KOPT-K1 (cell line): ENCODE measurements around the gene SYT8.
"Not testable (repeated sequence)": the region's sequence is repeated elsewhere in the genome, so short reads cannot be mapped to it uniquely, and the experiment has no call there.

Experiments
- H3K27ac ChIP-seq: fragments of 200-600 bp; sonication (generic); 2 replicates; pipeline ENCODE4 v1.5.1; 2016; ENCODE audit warnings: antibody characterized with exemption, mild to moderate bottlenecking, low read depth, low read length; ENCODE audit not compliant: poor library complexity, severe bottlenecking
- H3K36me3 ChIP-seq: fragments of 200-600 bp; sonication (generic); 2 replicates; pipeline ENCODE4 v1.5.1; 2017; ENCODE audit warnings: antibody characterized with exemption, mild to moderate bottlenecking, low read length, moderate library complexity; ENCODE audit not compliant: insufficient read depth
- H3K9me3 ChIP-seq: fragments of 200-600 bp; sonication (generic); 2 replicates; pipeline ENCODE4 v1.5.1; 2017; ENCODE audit warnings: antibody characterized with exemption, low read length, mild to moderate bottlenecking; ENCODE audit not compliant: insufficient read depth, poor library complexity, severe bottlenecking

The SYT8 gene

DNA sequence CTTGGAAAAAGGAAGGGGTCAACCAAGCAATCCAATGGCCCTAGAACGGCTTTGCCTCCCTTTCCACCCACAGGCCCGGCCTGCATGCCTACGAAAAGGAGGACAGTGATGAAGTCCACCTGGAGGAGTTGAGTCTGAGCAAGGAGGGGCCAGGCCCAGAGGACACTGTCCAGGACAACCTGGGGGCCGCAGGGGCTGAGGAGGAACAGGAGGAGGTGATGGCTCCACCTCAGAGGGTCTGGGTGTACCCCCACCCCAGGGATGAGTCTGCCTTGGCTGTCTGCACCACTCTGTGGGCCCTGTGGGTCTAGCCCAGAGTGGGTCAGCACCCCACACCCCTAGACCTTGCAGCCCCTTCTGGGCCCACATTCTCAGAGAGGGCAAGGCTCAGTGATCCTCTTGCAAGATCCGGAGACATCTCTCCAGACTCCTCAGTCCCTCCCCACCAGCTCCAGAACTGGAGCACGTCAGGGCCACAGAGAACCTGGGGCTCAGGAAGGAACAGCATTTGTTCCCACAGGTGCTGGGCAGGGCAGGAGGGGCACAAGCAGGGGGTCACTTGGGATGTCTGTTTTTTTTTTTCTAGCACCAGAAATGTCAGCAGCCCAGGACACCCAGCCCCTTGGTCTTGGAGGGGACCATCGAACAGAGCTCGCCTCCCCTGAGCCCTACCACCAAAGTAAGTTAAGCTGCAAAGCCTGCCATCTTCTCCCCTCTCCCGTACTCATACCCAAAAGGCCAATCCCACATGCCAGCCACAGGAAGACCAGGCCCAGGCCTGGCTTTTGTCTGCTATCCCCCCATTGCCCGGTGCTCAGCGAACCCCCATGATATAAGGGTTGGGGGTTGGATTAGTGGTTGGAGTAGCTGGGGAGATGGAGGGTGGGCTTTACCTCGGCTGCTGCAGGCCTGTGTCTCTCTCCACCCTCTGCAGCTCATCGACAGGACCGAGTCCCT lies 48.8 kb downstream of the SYT8 start:
- no peaks in the 10 kb centered on the region for H3K9me3 ChIP-seq
- H3K27ac ChIP-seq: no peak overlapping the region
- H3K36me3 ChIP-seq: peaks cover 33% of the 10 kb centered on the region

DNA sequence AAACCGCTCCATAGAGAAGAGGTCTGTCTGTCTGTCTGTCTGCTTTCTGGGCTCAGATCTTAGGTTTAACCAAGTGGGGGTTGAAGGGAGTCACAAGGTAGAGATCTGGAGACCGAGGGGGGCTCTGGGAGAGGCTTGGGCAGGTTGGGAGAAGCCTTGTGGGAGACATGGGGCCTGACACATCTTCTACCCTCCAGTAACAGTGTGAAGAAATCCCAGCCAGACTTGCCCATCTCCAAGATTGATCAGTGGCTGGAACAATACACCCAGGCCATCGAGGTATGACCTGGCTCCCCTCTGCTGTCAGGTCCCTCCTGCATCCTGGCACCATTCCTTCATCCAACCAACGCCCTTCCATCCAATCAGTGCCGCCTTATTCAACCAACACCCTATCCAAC lies 49.5 kb downstream of the SYT8 start:
- Histone ChIP-seq H3K36me3 (peaks cover 33% of the 10 kb centered on the region), H3K9me3 (no peaks in the 10 kb centered on the region), H3K27ac (no peak overlapping the region)

DNA sequence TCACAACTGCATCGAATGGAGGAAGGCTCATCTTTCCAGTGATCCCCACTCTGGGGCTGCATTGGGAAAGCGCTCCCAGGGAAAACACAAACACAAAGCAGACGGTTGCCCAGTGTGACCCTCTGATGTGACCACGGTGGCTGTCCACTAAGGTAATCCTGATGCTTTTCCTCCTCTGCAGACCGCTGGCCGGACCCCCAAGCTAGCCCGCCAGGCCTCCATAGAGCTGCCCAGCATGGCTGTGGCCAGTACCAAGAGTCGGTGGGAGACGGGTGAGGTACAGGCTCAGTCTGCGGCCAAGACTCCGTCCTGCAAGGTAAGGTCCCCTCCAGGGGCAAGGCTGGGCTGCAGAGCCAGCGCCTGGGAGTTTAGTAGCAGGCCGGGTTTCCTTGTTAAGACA lies 51.8 kb downstream of the SYT8 start:
- not testable (repeated sequence) for H3K9me3 ChIP-seq, H3K27ac ChIP-seq
- peaks cover 33% of the 10 kb centered on the region for H3K36me3 ChIP-seq
